Coronary artery (tissue), 2 donors: ENCODE results near the gene UBE2G1.

ENCODE experiments used
- DNase-seq: peaks from one replicate; pipeline ENCODE4 v3.0.0-alpha.2; 2017; ENCODE audit warnings: low spot score
- H3K27ac ChIP-seq, 2 donors: fragments of 200-600 bp; sonication (generic); one replicate each; pipeline ENCODE4 v1.5.1; 2016 to 2019
- H3K4me3 ChIP-seq: fragments of 200-600 bp; sonication (generic); 2 replicates; pipeline ENCODE4 v1.5.1; 2016; ENCODE audit warnings: mild to moderate bottlenecking, moderate library complexity
- CTCF ChIP-seq: fragments of 200-600 bp; sonication (generic); IDR thresholded peaks from one replicate; pipeline ENCODE4 v1.5.1; 2019; ENCODE audit warnings: antibody characterized with exemption

Gene UBE2G1

DNA sequence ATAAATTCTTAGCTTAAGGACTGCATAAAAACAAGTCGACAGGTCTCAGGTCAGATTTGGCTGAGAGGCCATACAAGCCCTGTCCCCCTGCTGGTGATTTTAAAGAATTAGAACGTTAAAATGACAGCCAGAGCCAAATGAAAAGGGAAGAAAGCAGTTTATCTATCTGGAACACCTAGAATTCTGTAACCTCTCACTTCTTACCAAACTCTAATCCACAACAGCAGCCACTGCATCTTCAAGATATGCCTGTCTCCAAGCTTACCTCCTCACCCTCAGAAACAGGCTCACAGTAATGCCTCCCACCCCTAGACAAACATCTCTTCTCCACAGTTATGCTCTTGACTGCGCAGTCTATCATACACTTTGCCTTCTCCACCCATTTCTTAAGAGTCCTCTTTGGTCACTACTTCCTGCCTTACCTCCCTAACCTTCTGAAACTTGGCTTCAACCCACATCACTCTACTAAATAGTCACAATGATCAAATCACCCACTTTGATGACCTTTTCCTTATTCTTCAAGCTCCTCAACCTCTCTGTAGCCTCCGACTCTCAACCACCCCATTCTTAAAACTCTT, 116.9 kb downstream of the UBE2G1 start:
- DNase-seq: no peak
- H3K27ac ChIP-seq: peak overlapping the region; percentile 5 to 78

GRCh38 chr17:4248504-4249277, 117.8 kb downstream of the UBE2G1 start:
- Histone ChIP-seq H3K27ac (peak overlapping the region in 1 of 2 donors; percentile 62), H3K4me3 (no peak overlapping the region)
- TF ChIP-seq CTCF: no peak
- DNase-seq: no peak

More for the DNA sequence above, 116.9 kb downstream of the UBE2G1 start:
- no peak for TF ChIP-seq CTCF
- peak overlapping the region; percentile 12 for H3K4me3 ChIP-seq

DNA sequence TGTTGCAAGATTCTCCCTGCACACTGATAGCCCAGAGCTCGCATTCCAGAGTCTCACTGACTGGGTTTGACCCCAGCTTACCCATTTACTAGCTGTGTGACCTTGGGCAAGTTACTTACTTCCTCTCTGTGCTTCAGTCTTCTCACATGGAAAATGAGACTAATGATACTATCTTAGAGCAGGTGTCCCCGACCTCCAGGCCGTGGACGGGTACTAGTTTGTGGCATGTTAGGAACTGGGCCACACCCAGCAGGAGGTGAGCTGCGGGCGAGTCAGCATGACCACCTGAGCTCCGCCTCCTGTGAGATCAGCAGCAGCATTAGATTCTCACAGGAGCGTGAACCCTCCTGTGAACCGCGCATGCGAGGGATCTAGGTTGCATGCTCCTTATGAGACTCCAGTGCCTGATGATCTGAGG, 118.5 kb downstream of the UBE2G1 start:
- H3K4me3 ChIP-seq: no peak overlapping the region
- TF ChIP-seq CTCF: no peak
- peak overlapping the region in 1 of 2 donors; percentile 62 for H3K27ac ChIP-seq
- no peak for DNase-seq

DNA sequence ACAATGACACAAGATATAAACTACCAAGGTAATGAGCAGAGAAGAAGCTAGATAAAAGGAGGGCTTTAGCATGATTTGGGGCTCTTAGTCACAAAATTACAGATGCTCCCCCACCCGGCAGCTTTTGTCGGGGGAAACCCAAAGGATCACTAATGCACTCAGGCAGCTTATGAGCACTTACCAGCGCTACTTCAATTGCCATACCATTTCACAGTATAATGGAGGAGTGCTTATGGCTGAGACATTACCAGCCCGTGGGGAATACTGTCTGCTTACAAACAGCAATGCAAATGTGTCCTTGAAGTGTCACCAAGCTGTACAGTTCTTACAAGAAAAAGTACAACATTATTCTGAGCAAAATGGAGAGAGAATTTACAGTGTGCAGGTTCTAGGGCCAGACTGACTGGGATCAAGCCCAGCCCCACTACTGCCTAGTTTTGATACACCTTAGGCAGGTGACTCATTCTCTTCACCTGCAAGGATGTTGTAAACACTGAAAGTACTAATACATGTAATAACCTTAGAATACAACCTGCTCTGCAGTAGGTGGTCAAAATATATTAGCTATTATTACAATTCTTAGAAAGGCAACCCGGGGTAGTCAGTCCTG, 119.0 kb downstream of the UBE2G1 start:
- no peak for TF ChIP-seq CTCF
- no peak overlapping the region for H3K4me3 ChIP-seq
- no peak for DNase-seq
- peak overlapping the region in 1 of 2 donors; percentile 62 for H3K27ac ChIP-seq

GRCh38 chr17:4246674-4247073, 119.8 kb downstream of the UBE2G1 start:
- Histone ChIP-seq H3K4me3 (no peak overlapping the region), H3K27ac (no peak overlapping the region)
- no peak for DNase-seq
- no peak for TF ChIP-seq CTCF

DNA sequence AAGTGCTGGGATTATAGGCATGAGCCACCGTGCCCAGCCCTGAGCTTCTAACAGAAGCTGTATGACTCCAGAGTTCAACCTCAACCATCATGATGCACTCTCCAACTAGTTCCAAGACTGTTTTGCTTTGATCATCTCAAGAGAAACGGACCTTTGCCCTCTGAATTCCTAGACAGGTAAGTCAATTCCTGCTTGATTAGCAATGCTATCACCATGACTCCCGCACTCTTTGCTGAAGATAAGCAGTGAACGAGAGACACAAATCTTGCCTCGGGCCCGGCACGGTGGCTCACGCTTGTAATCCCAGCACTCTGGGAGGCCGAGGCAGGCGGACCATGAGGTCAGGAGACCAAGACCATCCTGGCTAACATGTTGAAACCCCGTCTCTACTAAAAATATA, 124.9 kb downstream of the UBE2G1 start:
- no peak for TF ChIP-seq CTCF
- Histone ChIP-seq H3K4me3 (no peak overlapping the region), H3K27ac (no peak overlapping the region)
- DNase-seq: no peak
